HG02938 (cell line): Measurements from ENCODE around the gene MAPK10.
"Not testable (repeated sequence)": the region's sequence is repeated elsewhere in the genome, so short reads cannot be mapped to it uniquely, and the experiment has no call there.

Source experiments
- ATAC-seq: cut with Tn5 transposase; IDR thresholded peaks from one replicate; pipeline ENCODE4 v1.9.1; 2021; ENCODE audit warnings: mild to moderate bottlenecking, moderate library complexity; ENCODE audit not compliant: unreplicated experiment

The MAPK10 gene

DNA sequence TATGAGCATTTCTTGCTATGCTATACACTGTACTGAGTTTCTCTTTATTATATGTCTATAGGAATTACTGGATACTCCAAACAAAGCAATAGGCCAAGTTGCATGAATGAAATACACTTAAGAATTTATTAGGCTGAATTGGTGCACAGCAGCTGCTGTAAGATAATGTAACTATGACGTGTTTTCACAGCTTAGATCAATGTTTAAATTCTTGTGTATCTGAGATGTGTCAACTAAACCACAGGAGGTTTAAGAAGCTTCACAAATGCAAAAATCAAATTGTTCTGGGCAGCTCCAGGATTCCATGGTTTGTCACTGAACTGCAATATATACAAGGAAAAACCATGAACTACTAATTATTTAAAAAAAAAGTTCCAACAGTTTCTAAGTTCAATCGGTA, 156.7 kb downstream of the MAPK10 start:
- ATAC-seq = no peak

DNA sequence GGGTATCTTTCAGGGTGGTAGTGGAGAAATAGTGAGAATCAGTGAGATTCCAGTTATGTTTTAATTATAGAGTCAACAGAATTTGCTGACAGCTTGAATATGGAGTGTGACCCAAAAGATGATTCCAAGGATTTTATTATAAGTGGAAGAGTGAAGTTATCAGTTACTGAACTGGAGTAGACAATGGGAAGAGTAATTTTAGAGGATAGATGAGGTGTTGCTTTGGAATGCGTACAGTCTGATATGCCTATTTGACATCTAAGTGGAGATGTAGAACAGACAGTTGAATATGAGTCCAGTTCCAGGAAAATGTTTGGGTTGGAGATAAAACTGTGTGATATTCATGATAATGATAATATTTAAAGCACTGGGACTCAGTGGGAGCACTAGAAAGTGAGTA, 174.2 kb downstream of the MAPK10 start:
- ATAC-seq = no peak

DNA sequence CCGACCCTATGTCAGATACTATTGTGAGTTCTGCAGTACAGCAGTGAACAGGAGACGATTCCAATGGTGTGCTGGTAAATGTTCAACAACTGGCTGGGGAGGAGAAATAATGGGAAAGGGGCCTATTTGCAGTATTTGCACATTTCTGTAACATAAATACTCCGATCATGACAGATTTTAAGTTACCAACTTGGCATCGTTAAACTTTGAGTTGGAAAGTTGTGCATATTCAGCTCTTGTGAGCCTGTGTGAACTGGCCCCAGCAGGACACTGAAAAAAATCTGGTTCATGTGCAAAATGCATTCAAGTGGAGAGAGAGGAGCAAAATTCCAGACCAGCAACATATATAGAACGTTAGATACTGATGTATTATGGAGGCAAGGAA, 175.0 kb downstream of the MAPK10 start:
- ATAC-seq = no peak

DNA sequence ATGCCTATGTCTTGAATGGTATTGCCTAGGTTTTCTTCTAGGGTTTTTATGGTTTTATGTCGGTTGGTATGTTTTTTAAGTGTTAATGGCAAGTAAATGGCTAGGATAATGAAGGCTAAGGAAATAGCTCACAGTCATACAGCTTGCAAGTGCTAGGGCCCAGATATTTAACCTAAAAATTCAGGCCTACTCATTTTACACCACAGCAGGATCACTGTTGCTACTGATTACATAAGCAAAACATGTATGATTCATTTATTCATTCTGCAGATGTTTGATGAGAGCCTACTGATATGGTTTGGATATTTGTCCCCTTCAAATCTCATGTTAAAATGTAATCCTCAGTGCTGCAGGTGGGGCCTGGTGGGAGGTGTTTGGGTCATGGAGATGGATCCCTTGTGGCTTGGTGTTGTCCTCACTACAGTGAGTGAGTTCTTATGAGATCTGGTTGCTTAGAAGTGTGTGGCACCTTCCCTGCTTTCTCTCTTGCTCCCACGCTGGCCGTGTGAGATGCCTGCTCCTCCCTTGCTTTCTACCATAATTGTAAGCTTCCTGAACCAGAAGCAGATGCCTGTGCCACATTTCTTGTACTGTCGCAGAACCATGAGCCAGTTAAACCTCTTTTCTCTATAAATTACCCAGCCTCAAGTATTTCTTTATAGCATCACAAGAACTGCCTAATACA, 175.5 kb downstream of the MAPK10 start:
- no peak for ATAC-seq

DNA sequence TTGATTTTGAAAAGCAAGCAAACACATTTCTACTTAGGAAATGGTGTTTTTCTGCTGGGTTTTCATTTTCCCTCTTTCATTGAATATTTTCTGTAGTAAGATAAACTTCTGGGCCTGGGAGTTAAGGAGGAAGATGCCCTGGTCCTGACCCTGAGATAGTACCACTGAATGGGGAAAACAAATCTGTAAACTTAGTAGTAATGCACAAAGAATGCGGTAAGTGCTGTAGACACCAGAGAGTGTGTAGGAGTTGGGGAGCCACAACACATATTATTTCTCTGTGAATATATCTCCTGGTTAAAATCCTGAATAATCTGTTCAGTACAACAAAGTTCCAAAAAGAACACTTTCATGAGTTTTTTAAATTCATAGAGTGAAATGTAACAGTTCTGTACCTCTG, 178.3 kb downstream of the MAPK10 start:
- no peak for ATAC-seq

DNA sequence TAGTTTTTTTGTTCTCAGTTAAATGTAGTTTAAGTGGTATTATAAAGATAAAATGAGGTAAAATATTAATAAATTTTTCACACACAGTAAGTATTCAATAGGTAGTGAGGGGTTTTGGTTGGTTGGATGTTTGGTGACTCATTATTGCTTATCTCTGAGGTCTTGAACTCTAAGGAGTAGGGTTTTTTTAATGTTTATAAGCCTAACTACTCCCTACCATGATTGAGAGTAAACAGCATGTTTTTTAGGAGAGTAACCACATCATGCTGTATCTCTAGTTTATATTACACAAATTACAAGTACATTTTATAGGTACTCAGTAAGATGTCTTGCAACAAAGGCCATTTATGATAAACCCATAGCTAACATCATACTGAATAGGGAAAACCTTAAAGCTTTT, 181.6 kb downstream of the MAPK10 start:
- no peak for ATAC-seq

DNA sequence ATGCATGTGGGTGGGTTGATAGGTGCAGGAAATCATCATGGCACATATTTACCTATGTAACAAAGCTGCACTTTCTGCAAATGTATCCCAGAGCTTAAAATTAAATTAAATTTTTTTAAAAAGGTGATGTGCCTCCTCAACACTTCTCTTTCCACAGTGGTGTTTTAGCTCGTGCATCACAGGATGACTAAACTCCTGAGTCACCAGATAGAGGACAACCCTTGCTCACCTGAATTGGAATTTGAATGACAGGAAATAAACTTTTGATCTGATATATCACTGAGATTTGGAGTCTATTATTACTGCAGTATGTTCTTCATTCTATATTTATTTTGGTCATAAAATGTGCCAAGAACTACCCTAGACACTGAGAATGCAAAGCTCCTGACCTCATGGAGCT, 185.3 kb downstream of the MAPK10 start:
- no peak for ATAC-seq

DNA sequence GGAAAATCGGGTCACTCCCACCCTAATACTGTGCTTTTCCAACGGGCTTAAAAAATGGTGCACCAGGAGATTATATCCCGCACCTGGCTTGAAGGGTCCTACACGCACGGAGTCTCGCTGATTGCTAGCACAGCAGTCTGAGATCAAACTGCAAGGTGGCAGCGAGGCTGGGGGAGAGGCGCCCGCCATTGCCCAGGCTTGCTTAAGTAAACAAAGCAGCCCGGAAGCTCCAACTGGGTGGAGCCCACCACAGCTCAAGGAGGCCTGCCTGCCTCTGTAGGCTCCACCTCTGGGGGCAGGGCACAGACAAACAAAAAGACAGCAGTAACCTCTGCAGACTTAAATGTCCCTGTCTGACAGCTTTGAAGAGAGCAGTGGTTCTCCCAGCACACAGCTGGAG, 191.5 kb downstream of the MAPK10 start:
- ATAC-seq = not testable (repeated sequence)

DNA sequence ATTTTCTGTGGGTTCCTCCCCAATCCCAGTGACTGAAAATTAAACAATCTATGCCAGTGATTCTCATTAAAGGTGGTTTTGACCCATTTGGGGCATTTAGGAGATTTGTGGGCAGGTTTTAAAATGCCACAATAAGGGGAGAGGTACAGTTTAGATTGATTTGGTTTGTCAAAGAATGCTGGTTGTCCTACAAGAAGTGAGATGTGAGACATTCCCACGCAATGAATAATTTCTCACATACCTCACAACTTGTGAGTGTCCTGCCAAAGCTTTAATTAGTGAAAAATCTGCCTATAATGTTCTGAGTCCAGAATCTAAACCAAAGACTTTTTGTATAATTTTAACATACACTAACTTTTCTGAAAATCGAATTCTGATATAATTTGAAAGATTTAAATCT, 199.4 kb downstream of the MAPK10 start:
- ATAC-seq = no peak

DNA sequence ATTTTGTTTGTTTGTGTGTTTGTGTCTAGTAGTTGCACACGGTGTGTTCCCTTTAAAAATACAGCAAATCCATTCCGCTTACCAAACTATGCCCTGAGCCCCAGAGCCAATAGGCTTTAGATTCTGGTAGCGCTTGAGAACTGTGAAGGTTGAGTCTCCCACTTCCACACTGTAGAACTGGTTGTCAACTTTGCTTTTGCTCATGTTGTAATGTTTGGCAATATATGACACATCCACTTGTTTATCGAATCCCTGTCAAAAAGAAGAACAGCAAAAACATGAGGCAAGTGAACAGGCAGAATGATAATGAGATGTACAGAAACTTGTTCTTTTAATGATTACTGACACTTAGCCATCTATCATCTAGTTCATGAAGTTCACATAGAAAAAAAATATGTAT, 200.6 kb downstream of the MAPK10 start:
- ATAC-seq = no peak

DNA sequence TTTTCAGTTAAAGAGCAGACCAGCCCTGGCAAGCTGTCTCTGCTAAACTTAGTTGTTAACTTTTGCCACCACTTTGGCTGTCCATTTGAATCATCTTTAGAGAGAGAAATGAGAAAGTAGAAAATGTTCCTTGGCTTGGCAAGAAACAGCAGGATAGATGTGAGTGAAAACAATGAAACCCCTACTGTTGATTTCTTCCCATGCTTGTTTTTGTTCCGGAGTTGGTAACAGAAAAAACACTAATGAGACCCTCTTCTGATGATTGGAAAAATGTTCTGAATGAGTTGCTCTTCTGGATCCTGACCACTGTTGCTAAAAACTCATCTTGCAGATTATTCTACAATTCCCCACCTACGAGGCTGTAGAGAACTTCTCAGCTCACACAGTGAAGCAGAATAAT, 203.3 kb downstream of the MAPK10 start:
- no peak for ATAC-seq

DNA sequence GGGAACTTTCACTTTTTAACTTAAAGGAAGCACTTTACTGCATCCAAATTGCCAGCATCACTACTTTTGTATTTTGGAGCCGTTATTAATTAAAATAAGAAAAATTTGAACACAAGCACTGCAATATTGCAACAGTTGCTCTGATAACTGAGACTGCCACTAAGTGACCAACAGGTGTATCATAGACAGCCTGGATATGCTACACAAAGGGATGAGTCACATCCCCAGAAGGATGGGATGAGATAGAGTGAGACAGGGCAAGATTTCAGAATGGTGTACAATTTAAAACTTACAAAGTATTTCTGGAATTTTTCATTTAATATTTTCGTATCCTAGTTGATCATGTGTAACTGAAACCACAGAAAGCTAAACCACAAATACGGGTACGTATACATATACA, 204.1 kb downstream of the MAPK10 start:
- ATAC-seq = no peak

DNA sequence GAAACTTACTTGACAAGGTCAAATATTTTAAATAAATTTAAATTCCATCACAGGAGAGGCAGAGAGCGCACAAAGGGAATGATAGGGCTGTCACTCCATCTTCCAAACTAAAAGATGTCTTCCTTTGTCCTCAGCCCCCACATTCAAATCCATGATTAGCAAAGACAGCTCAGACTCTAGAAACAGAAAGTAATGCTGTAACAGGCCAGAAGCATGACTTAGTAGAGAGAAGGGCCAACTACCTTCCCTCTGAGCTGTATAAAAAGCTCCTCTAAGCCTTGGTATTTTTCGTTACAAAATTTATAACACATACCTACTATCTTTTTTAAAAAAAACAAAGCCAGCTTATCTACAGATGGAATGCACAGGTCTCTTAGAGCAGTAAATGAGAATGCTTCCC, 207.4 kb downstream of the MAPK10 start:
- ATAC-seq = no peak

DNA sequence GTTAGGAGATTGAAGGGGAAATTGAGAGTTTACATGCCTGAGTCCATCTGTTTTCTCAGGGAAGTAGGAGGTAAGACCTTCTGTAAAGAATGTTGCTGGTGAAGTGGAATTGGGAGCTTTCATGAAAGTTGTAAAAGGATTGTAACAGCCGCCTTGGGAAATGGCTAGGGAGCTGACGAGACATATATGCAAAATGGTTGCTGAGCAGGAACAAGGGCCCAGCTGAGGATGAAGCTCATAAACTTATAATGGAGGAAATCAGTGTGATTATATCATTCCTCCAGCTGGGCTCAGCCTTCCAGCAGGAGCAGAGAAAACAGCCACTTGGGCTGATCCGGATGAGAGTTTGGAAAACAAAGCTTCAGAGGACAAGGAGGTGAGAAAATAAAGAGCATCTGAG, 208.7 kb downstream of the MAPK10 start:
- ATAC-seq = no peak

DNA sequence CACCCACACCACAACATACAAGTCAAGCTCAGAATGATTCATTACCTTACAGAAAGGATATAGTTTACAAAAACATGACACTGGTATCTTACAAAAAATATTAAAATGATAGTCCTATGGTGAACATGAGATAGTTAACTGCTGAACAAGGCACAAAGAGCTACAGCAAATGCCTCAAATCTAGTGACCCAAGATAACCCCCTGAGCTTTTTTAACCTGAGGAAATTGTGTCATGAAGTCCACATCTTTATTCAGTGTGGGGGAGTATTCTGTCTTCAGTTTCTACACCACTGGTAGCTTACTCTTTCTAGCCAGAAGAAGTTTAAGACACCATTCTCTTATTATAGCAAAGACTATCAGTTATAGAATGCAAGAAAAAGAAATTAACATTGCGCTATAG, 218.7 kb downstream of the MAPK10 start:
- no peak for ATAC-seq

DNA sequence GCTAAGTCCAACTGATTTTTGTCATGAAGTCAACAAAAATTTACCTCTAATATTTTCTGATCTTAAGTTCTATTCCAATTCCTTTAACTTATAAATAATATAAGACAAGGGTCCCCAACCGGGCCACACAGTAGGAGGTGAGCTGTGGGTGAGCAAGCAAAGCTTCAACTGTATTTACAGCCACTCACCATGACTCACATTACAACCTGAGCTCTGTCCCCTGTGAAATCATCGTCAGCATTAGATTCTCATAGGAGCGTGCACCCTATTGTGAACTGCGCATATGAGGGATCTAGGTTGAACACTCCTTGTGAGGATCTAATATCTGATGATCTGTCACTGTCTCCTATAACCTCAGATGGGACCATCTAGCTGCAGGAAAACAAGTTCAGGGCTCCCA, 227.4 kb downstream of the MAPK10 start:
- ATAC-seq = no peak

DNA sequence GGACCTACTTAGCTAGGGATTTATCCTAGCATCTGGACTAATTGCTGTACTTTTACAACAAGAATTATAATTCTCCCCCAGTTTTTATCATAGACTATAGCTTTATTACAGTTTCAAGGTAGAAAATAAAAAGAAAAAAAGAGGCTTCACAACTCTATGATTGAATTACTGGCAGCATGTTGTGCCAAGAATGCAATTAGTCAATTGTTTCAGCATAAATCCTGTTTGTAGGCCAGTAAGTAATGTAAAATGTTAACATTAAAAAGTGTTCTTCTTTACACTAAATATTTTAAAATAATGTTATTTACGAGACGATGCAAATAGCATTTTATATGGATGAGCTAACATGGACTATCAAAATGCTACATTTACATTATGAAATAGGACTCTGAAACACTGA, 228.4 kb downstream of the MAPK10 start:
- ATAC-seq = no peak

DNA sequence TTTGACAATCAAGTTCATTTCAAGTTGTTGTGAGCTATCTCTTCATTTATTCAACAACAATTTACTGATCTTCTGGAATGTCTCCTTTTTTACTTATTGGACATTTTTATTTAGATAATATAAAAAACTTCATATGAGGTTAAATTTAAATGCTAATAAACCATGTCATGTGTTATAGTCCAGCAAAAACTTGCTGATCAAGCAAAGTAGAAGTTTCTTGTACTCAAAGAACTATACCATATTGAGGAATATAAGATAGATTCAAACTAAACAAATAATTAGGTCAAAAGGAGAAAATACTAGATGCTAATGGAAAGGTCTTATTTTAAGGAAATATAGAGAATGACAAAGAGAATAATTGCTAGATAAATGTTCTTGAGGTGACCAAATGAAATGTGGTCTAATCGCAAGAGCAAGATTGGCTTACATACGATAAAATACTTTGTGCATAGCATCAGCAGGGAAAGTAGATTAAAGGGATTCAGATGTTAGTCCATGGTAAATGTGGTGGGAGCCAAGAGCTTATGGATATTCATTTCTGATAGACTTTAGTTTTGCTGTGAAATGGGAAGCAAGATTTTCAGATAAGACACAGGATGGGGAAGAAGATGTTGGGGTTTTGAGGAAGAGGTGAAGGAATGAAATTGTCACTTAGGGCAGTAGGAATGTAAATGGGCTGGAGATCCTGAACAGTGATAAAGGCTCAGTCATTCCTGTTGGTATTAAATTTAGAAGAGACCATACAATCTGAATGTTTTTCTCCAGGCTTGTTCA, 229.5 kb downstream of the MAPK10 start:
- ATAC-seq = no peak

DNA sequence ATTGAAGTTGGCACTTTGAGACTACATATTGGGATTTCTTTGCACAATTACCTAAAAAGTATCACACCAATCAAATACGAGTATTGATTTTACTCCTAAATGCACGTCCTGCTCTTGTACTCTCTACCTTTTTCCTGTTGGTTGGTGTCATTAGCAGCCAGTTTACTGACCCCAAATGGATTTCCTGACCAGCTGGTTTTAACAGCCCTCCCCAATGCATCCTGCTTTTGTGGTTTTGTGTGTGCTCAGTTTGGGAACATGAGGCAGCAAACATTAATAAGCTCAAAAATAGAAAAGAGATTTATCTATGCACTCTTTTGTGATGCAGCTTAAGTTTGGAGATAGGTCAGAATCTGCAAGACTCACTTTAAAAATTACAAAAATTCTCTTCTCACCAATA, 230.3 kb downstream of the MAPK10 start:
- no peak for ATAC-seq

DNA sequence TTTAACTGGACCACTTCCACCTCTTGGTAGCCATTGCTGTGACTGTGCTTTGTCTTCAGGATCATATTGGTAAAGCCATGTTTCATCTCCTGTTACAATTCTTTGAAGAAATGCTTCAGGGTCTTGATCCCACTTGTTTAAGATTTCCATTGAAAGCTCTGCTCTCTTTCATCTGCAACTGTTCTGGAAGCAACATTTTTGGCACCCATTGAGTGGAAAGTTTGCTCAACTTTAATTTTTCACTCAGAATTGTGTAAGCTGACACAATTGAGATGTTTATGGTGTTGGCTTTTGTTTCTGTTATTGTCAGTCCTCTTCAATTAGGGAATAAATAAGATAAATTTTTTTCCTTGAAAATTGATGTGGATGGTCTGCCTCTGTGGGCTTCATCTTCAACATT, 237.4 kb downstream of the MAPK10 start:
- ATAC-seq = no peak

DNA sequence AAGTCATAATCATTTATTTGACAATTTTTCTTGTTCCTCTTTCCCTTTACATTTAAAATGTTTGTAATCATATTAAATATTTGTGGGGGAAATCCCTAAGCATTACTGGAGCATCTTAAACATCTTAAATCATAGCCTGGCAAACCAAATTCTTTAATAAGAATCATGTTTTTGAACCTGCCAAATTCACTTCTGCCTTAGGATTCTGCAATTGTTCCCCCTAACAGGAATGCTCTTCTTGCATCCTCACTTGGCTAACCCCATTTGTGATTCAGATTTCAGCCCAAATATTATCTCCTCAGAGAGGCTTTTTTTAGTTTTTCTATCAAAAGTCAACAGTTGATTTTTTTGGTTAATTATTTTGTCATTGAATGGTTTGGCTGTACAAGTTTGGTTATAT, 241.1 kb downstream of the MAPK10 start:
- ATAC-seq = no peak

DNA sequence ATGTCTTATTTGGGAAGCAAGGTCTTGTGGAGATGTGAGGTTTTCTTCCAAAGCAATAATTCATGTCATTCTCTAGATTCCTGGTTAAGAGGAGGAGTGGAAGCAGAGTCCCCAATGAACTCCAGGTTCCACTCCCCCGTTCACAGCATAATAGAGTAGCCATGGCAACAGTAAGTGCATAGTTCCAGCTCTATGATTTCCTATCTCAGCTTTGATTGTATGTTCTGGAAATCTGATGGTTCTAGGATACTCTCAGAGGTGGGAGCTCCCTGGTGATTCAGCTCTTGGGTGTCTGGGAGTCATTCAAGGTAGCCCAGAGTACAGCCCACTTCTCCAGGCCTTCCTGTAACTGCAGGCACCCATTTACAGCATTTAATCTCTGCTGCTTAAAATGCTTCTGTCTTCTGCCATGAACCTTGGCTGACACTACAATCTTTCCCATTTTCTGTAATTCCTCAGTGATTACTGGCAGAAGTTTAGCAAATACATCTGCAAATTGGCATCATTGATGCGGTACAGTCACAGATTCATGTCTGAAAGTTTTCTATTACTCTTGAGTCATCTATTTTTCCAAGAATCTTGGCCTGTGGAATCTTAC, 242.0 kb downstream of the MAPK10 start:
- no peak for ATAC-seq
